Islet of Langerhans (tissue), 1 donor: ENCODE results near the gene CTNNA3.
"Not testable (repeated sequence)": the region's sequence is repeated elsewhere in the genome, so short reads cannot be mapped to it uniquely, and the experiment has no call there.

Experiments
- FAIRE-seq: peaks from one replicate; lab custom pipeline; 2011; peaks lifted over from hg19 to GRCh38; lab: Jason Lieb, UNC

The CTNNA3 gene

DNA sequence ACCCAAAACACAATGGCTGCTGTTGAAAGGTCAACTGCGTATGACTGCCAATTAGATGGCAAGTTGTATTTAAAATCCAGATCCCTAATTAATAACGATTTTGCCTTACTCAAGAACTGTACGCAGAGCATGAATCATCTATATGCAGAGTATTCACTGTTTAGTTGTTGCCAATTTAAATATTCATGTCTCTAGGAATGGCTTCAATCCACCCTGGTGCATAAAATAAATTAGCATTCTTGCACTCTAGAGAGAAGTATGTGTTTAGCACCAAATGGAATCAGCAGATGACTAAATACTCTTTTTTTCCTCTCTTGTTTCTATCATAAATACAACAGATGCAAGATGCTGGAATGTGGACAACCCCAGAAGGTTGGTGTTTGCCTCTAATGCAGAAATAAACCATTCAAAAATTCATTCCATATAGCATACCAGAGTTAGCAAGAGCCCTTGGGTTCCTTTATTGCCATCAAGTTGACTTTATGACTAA lies 449.9 kb downstream of the CTNNA3 start:
- no peak for FAIRE-seq

DNA sequence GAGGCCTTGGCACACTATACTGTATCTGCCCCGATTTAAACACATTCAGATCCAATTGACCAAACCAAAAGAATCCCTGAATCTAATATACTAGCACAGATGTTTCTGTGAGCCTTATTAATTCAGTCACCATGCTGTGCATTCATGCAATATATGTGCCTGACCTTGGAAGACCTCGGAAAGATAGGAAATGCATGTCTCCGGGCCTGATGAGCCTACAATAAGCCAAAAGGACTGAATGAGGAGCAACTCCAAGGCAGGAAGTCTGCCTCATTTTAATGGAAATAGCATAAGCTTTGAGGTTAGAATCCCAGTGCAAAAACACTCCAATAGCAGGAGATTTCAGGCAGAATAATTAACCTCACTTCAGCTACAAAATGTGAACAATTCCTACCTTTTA lies 453.5 kb downstream of the CTNNA3 start:
- no peak for FAIRE-seq

DNA sequence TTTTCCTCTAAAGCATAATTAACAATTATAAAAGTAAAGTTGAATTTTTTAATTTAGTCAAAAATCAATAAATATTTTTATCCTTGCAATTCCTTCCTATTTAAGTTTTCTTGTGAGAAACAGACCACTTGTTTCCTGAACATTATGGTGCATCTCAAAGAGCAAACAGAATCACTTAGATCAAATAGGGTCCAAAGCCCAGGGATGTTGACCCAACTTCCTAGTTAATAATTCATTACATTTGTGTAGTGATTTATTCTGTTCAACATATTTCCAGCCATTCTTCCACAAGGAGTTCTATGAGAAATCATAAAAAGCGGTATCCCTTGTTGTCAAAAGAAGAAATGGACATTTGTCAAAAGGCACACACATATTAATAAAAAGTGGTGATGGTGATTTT lies 454.5 kb downstream of the CTNNA3 start:
- FAIRE-seq: no peak

DNA sequence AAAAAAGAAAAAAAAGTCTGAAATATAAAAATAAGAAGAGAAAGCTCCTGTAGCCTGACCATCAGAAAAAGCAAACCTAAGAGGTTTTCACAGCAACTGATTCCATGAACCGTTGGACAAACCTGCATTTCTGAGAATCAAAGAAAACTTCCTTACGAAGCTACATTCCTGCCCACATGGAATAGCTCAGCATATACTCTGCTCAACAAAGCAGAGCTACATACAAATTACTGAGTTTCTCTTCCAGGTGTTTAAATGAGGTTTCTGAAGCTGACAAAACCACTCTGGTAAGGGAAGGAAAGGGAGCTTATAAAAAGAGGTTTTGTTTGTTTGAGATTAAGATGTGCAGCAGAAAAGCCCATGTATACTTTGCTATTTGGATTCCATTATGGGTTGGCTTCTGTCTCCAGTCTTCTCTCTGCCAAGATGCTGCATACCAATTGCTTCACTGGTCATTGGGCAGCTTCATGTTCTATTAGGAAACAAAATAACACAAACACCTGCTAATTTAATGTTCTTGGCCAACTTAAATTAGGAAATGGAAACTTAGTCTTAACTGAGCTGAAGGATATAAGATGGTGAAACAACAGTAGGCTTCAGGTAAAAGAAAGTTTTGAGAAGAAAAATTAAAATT lies 456.0 kb downstream of the CTNNA3 start:
- no peak for FAIRE-seq

DNA sequence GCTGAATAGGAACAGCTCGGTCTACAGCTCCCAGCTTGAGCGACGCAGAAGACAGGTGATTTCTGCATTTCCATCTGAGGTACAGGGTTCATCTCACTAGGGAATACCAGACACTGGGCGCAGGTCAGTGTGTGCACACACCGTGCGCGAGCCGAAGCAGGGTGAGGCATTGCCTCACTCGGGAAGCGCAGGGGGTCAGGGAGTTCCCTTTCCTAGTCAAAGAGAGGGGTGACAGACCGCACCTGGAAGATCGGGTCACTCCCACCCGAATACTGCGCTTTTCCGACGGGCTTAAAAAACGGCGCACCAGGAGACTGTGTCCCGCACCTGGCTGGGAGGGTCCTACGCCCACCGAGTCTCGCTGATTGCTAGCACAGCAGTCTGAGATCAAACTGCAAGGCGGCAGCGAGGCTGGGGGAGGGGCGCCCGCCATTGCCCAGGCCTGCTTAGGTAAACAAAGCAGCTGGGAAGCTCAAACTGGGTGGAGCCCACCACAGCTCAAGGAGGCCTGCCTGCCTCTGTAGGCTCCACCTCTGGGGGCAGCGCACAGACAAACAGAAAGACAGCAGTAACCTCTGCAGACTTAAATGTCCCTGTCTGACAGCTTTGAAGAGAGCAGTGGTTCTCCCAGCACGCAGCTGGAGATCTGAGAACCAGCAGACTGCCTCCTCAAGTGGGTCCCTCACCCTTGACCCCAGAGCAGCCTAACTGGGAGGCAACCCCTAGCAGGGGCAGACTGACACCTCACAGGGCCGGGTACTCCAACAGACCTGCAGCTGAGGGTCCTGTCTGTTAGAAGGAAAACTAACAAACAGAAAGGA lies 465.1 kb downstream of the CTNNA3 start:
- FAIRE-seq: not testable (repeated sequence)

DNA sequence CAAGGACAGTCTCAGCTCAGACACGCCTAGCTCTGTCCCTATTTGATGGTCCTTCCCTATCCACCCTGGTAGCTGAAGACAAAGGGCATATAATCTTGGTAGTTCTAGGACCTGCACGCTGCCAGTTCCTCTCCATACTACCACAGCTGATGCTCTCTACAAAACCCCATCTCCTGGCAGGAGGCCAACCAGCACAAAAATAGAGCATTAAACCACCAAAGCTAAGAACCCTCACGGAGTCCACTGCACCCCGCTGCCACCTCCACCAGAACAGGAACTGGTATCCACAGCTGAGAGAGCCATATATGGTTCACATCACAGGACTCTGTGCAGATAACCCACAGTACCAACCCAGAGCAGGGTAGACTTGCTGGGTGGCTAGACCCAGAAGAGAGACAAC lies 470.8 kb downstream of the CTNNA3 start:
- FAIRE-seq: no peak

DNA sequence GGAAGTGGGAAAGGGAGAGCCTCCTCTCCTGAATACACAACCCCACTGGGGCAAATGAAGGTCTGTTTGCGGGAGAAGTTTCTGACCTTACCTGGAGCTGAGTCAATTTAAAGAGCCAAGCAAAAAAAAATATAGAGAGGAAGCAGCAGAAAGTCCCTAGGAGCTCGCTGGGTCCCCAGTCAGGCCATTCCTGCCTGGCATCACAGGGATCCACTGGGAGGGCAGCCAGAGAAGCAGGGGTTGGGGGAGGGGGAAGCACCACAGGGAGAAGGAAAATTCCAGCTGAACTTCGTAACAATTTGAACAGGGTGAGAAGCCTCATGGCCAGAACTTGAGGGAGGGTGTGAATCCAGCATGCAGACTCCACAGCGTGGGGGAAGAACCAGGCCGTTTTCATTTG lies 471.4 kb downstream of the CTNNA3 start:
- FAIRE-seq: no peak

DNA sequence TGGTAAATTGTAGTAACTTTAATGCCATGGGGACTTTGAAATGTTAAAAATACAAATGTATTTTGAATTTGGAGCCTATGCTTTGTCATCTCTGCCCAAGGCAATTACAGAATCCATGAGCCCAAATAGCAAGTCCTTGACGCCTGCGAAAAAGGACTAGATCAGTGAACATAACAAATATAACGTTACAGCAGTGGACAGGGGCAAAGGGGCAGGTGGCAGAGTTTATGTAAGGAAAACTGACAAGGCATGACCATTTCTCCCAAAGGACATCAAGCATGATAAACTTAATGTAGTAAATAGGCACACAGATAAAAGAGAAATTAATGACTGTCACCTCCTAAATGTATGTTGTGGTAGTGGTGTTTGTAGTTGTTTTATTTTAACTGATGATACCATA lies 473.1 kb downstream of the CTNNA3 start:
- FAIRE-seq: no peak

DNA sequence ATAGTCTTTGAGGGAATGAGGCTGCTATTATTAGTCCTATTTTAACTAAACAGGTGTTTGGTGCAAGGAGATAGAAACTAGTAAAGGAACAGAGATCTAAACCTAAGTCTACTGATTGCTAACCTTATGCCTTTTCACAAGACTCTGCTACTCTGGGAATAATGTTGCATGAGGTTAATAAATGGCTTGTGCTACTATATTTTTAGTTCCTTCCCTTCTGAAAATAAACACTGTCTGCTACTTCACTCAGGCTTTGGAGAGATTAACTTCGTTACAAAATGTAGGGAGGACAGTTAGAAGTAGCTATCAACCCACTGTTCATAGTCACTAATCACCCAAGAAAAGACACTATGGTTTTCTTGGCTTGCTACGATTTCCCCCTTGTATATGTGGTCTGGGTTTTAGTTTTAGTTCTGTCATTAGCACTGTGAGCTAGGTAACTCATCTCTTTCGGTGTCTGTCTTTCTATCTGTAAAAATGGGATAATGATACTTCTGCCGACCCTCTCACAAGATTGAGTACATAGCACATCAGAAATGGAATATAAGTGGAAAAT lies 474.0 kb downstream of the CTNNA3 start:
- no peak for FAIRE-seq

DNA sequence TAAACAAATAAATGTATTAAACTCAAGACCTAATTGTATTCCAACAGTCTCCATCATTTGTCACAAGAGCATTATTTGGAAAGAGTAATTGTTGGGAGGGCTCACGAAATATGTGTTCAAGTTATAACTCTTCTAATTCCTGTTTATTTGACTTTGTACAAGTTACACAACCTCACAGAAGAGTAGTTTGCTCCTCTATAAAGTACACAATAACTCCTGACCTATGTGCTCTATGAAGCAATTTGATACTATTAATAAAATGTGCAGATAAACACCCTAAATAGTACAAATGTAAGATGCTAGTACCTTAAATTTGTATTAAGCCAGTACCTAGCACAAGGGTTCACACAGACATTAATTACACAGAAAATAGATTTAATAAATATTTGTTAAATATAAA lies 484.3 kb downstream of the CTNNA3 start:
- no peak for FAIRE-seq

DNA sequence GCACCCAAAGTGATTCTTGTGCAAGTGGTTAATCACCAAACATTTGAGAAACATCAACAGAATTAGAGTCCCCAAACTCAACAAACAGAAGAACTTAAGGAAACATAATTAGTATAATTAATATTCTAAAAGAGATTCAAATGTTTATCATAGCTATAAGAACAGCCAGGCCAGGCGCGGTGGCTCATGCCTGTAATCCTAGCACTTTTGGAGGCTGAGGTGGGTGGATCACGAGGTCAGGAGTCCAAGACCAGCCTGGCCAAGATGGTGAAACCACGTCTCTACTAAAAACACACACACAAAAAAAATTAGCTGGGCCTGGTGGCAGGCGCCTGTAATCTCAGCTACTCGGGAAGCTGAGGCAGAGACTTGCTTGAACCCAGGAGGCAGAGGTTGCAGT lies 488.1 kb downstream of the CTNNA3 start:
- not testable (repeated sequence) for FAIRE-seq

DNA sequence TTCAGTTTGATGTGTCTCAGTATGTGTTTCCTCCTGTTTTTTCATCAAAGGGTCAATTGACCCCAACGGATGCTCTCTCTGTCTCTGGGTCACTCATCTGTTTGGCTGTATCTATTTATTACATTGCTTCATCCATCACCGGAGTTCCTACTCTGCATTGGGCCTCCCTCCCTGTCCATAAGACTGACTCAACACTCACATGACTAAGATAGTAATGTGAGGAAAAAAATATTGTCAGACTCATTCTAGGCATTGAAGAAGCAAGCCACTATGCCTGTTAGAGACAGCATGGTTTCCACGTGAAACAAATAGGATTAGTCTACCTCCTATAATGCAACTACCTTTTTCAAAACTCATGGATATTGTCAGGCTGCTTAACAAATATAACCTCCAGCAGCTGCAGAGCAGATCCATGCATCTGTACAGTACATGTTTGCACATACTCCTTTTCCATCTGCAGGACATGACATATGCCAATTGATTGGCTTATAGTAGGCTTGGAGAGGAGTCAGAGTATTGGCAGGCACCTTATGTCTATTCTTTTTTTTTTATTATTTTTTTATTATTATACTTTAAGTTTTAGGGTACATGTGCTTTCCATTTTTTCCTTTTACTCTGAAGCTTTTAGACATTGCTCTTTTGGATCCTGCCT lies 495.0 kb downstream of the CTNNA3 start:
- FAIRE-seq: no peak

DNA sequence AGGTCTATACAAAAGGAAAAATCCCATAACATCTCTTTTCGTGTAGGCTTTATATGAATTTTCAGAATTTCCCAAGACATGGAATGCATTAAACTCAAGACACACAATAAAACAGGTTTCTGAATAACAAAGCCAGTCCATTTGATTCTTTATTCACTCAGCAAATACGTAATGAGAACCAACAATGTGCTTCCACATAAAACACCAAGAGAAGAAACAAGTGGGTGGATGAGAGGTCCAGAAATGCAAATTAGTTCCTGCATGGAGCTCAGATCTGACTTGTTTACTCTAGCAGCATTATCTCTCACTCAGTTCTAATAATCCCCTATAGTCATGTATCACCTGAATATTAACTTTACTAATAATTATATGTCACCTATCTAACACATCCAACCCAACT lies 520.6 kb downstream of the CTNNA3 start:
- peak; percentile 45 for FAIRE-seq

DNA sequence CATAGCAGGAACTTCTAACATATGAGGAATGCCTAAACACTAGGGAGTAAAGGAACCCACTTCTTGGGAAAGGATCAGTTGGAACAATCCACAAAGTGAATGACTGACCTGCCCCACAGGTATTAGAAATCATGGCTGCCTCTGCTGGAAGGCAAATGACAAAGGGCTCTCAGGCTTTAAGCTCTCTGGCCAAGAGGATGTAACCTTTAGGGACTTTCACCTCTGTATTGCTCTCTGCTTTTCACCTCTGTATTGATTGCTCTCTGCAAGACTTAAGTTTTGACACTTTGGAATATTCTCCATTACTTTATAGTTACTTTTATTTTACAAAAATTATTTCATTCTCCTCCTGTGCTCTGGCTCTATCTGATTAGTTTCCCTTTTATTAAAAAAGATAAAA lies 522.2 kb downstream of the CTNNA3 start:
- FAIRE-seq: no peak

DNA sequence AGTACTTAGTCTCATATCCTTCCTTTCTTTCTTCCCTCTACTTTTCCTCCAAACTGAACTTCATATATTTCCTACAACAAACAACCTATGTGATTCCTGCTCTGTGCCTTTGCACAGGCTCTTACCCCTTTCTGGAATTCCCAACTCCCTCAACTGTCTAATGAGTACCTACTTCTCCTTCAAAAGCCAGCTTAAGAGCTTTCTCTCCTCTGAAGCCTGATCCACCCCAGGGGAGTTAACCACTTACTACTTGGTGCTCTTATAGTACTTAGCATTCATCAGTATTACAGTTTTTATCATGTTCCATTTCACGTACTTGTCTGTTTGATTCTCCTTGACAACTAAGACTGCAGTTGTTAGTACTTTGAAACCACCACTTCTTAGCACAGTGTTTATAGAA lies 524.0 kb downstream of the CTNNA3 start:
- FAIRE-seq: no peak

DNA sequence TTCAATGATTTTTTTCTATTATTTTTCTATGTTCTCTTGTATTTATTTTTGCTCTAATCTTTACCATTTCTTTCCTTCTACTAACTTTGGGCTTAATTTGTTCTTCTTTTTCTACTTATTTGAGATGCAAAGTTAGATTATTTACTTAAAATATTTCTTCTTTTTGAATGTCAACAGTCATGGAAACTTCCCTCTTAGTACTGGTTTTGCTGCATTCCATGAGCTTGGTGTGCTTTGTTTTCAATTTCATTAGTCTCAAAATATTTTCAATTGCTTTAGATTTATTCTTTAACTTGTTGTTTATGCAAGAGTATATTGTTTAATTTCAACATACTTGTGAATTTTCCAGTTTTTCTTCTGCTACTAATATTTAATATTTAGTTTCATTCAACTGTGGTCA lies 539.8 kb downstream of the CTNNA3 start:
- FAIRE-seq: no peak

DNA sequence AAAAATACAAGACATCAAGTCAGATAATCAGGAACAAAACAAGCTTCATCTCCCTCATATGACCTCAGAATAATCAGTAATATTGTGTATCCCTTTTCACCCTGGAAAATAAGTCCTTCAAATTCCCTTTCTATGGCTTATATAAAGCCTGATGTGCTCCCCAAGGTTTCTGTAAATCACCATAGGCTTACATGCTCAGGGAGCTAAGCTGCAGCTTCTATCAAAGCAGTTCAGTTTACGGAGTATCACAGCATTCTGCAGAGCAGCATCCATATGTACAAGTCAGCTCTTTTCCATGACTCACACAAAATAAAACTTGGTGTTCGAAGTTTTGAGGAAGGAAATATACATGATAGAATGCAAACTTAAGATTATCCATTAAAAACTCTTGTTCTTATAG lies 544.5 kb downstream of the CTNNA3 start:
- FAIRE-seq: no peak

DNA sequence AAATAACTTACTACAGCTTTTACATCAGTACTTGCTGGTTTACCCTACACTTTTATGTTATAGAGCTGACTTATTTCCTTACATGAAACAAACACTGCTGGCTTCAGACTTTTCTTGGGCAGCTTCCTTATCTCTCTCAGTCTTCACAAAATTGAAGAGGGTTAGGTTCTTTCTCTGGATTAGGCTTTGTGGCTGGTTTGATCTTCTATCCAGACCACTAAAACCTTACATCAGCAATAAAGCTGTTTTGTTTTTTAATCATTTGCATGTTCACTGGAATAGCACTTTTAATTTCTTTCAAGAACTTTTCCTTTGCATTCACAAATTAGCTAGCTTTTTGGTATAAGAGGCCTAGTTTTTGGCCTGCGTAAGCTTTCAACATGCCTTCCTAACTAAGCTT lies 551.5 kb downstream of the CTNNA3 start:
- FAIRE-seq: no peak

DNA sequence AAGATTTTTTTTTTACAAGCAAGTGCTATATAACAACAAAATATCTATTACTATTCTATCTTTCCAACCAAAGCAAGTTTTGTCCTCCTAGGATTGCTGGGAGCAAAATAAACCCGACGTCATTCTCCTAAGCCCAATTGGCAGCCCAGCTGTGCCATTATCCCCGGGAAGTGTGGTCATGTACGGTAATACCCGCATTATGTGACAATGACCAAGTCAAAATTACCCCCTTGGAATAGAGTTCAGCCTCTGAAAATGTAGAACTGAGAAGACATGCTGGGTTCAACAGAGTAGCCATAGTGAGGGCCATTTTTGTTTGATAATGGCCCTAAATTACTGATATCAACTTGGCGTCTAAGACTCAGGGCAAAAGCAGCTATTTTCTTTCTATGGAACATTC lies 554.7 kb downstream of the CTNNA3 start:
- no peak for FAIRE-seq

DNA sequence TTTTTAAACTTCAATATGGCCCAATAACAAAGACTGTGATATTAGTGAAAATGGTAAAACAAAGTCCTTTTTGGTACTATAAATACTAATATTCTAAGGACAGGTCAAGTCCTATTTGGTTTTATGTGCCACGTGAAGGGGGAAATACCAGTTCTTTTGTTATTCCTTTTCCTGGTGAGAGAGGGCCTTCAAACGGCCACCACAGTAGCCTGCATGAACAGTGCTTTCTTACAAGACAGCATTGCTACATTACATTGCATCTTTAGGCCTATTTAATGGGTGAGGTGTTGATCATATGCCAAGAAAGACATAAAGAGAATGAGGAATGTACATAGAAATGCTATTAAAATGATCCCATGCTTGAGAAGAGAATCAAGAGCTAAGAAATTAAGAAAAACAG lies 555.4 kb downstream of the CTNNA3 start:
- no peak for FAIRE-seq

DNA sequence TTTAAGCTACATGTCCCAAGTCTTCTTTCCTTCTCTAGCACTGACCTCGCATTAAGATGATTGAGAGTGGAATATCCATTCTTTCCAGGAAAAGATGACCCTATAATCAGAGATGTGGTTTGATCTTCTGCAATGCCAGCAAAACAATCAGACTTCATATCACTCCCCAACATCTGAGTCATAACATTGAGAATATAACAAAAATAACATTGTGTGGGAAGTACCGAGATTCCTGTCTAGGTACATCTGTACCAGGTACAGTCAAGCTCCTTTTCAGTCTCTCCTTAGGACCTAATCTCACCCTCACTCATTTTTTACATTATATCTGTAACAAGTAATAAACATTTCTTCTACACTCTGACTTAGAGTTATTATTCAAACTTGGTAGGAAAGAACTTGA lies 568.6 kb downstream of the CTNNA3 start:
- FAIRE-seq: no peak

DNA sequence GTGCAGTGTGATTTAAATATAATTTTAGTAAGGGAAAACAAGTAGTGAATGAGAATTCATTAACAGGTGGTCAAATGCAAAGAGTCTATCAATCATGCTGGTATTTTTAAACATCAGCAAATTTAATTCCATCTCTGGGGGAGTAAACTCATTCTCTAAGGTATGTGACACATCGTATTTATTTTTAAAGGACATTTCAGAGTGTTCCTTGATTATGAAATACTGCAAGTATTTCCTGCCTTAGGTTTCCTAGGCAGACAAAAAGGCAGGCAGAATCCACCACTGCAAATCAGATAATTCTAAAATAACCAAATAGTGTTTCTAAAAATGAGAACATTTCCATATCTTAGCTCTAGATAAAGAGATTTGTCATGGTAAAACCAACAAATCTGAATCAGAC lies 576.3 kb downstream of the CTNNA3 start:
- no peak for FAIRE-seq

DNA sequence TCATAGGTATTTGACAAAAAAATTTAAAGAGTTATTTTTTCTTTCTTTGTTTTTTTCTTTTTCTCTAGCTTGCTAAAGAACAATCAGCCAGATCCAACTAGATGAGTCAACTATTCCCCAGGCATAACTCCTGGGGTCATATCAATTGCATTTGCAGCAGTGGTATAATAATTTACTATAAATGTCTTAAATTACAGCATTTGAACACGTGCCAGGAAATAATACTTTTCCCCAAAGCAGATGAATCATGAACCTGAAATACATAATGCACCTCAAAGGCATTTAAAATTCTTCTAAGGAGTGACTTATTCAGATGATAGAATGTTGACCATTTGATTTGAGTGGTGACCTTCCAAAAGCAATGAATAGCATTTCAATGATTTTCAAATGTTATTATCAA lies 580.0 kb downstream of the CTNNA3 start:
- FAIRE-seq: peak; percentile 92
